NCI-H1105 treated with DMSO at 0.1 percent for 48 hours (cell line): Measurements from ENCODE around the gene EFNA3.

Experiments
- DNase-seq: peaks from one replicate; lab custom pipeline; 2025; lab: John Stamatoyannopoulos, UW

Gene EFNA3

GRCh38 chr1:155078469-155079209 lies at the start of gene EFNA3:
Gene EFNA3, plus strand, starts transcription at chr1:155078837. Its CDS starts 105 bp downstream, at chr1:155078942.
- peak; percentile 61 for DNase-seq

GRCh38 chr1:155029513-155030242 lies 49.0 kb upstream of the EFNA3 start:
- no peak for DNase-seq

- no peak for DNase-seq
Observed at GRCh38 chr1:155030243-155030795, 48.3 kb upstream of the EFNA3 start.

- DNase-seq = no peak
Observed at GRCh38 chr1:155030899-155031298, 47.7 kb upstream of the EFNA3 start.

GRCh38 chr1:155032886-155033285 lies 45.8 kb upstream of the EFNA3 start:
- DNase-seq = no peak

GRCh38 chr1:155033524-155033923 lies 45.1 kb upstream of the EFNA3 start, which contains the start of the genes DCST1 and DCST2:
Gene DCST1, plus strand, starts transcription at chr1:155033824. Its CDS starts 213 bp downstream, at chr1:155034037.
Gene DCST2, minus strand, starts transcription at chr1:155033781. Its CDS starts 80 bp downstream, at chr1:155033701.
- DNase-seq = no peak

- no peak for DNase-seq
Observed at GRCh38 chr1:155034318-155035208, 44.1 kb upstream of the EFNA3 start.

- DNase-seq = no peak
Observed at GRCh38 chr1:155035936-155036335, 42.7 kb upstream of the EFNA3 start.

GRCh38 chr1:155037043-155037442 lies 41.6 kb upstream of the EFNA3 start:
- DNase-seq = no peak

- DNase-seq = no peak
Observed at GRCh38 chr1:155037851-155038441, 40.7 kb upstream of the EFNA3 start.

- no peak for DNase-seq
Observed at GRCh38 chr1:155038602-155039307, 39.9 kb upstream of the EFNA3 start.

- no peak for DNase-seq
Observed at GRCh38 chr1:155039308-155039669, 39.3 kb upstream of the EFNA3 start.

GRCh38 chr1:155040358-155041093 lies 38.1 kb upstream of the EFNA3 start:
- no peak for DNase-seq

GRCh38 chr1:155042789-155043188 lies 35.8 kb upstream of the EFNA3 start:
- no peak for DNase-seq

- no peak for DNase-seq
Observed at GRCh38 chr1:155043301-155043702, 35.3 kb upstream of the EFNA3 start.

- DNase-seq = no peak
Observed at GRCh38 chr1:155043793-155044192, 34.8 kb upstream of the EFNA3 start.

- DNase-seq = no peak
Observed at GRCh38 chr1:155044365-155044764, 34.3 kb upstream of the EFNA3 start.

- DNase-seq = peak; percentile 37
Observed at GRCh38 chr1:155044812-155045657, 33.6 kb upstream of the EFNA3 start.
